ENCODE data around the gene ZMYND10. TPM values are rescaled to one million over a fixed set of nuclear protein-coding genes. Genes with fewer than 3 reads are reported as not detected.

Gene ZMYND10
- total RNA-seq, 1 donor from 2014 or later = 0.92 TPM

DNA sequence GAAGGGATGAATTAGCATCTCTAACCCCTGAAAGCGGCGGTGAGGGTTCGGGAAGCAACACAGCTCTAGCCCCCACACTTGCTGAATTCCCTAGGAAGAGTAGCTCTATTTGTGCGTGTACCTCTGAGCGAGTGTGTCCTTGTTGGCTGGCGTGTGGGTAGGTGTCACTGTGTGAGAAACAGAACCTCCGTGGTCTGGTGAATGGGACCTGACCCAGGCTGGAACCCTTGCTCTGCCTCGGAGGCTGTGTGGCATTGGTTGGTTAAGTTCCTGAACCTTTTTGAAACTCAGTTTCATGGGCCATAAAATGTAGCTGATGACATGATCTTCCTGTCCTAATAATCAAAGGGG lies 14.2 kb upstream of the ZMYND10 start:
- TF ChIP-seq, protein P1, sequence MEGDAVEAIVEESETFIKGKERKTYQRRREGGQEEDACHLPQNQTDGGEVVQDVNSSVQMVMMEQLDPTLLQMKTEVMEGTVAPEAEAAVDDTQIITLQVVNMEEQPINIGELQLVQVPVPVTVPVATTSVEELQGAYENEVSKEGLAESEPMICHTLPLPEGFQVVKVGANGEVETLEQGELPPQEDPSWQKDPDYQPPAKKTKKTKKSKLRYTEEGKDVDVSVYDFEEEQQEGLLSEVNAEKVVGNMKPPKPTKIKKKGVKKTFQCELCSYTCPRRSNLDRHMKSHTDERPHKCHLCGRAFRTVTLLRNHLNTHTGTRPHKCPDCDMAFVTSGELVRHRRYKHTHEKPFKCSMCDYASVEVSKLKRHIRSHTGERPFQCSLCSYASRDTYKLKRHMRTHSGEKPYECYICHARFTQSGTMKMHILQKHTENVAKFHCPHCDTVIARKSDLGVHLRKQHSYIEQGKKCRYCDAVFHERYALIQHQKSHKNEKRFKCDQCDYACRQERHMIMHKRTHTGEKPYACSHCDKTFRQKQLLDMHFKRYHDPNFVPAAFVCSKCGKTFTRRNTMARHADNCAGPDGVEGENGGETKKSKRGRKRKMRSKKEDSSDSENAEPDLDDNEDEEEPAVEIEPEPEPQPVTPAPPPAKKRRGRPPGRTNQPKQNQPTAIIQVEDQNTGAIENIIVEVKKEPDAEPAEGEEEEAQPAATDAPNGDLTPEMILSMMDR (conservative IDR thresholded peaks at IDR 0.05; ENCODE audit: low read depth, low read length) = no peak
- peak overlapping the region; percentile 94 for H3K4me3 ChIP-seq (ENCODE audit: low read depth, low read length)

DNA sequence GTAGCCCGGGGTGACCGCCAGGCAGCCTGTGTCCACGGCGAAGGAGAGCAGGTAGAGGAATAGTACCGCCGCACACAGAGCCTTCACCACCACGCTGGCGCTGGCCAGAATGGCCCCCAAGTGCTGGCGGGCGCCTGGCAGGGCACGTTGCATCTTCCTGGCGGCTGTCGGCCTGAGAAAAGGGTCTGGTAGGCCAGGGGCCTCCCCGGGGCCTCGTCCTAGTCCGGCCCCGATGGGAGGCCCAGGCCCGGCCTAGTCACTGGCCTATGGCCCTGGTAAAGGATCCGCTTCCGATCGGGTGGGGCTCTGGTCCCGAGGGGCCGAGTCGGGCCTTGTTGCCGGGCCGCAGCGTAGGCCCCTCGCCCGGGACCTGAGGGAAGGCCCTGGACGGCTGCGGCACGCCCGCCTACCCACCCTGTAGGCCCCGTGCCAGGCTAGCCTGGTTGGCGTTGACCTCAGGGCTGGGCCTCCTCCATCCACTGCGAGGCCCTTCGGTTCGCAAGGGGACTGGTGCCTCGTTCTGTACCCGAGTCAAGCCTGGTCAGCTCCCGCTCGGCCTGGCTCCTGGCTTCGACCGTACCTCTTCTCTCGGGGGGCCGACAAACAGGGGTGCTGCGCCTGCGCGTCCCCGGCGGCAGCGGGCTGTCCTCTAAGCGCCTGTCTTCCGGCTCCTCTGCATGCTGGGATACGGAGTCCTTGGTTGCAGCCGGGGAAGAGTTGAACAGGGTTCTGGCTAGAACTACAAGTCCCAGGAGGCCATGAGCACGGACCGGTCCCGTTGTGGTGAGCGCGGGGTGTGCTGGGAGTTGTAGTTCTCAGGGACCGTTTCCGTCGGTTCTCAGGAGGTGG lies 13.6 kb upstream of the ZMYND10 start, which contains the start of gene TMEM115:
TSS of gene TMEM115 (minus strand) at position 611 of the 849 bp plus-strand sequence. CDS start at position 153, 458 bp downstream.
- peak; percentile 85 for DNase-seq (ENCODE audit: low read depth)
- H3K4me3 ChIP-seq (ENCODE audit: low read depth, low read length) = peak within 1 kb of the TSS; percentile 94
- TF ChIP-seq, protein P1 (conservative IDR thresholded peaks at IDR 0.05; ENCODE audit: low read depth, low read length) = no peak

More for the DNA sequence above, 14.2 kb upstream of the ZMYND10 start:
- DNase-seq (ENCODE audit: low read depth) = no peak

DNA sequence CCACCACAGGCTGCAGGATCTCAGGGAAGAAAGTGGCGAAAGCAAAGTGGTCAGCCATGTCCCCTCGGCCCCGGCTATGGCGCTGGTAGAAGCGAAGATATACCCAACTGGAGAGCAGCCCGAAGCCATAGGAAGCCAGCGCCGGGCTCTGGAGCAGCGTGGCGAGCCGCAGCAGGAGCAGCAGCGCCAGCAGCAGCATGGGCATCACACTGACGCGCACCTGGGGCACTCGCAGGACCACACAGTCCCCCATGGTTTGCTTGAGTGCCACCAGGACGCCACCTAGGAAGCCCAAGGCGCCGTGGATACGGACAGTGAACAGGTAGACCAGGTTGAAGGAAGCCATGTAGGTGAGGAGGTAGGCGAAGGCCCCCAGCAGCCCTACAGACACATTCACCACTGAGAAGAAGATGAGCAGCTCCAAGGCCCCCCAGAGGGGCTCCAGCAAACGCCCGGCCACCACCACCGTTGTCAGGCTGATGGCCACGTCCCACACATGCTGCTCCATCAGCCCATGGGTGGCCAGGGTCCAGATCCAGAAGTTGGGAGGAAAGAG lies 12.9 kb upstream of the ZMYND10 start:
- DNase-seq (ENCODE audit: low read depth) = no peak
- TF ChIP-seq, protein P1 (conservative IDR thresholded peaks at IDR 0.05; ENCODE audit: low read depth, low read length) = no peak
- peak overlapping the region; percentile 94 for H3K4me3 ChIP-seq (ENCODE audit: low read depth, low read length)

DNA sequence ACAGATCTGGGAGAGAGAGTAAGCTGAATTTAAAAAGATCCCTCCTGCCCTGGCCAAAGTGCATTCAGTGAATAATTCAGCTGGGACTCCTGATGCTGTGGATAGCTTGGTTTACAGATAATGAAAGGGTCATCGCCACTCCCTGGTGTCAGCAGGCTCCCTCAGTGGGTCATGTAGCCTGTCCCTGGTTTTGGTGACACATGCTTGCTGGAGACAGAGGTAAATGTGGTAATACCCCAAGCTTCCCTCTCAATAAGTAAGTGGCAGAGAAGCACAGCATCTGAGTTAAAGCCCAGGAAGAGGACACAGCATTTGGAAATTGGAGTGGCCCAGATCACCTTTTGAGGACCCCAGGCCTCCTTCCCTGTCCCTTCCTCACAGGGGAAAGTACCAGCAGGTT lies 11.9 kb upstream of the ZMYND10 start:
- peak overlapping the region; percentile 94 for H3K4me3 ChIP-seq (ENCODE audit: low read depth, low read length)
- TF ChIP-seq, protein P1 (conservative IDR thresholded peaks at IDR 0.05; ENCODE audit: low read depth, low read length) = no peak
- no peak for DNase-seq (ENCODE audit: low read depth)

DNA sequence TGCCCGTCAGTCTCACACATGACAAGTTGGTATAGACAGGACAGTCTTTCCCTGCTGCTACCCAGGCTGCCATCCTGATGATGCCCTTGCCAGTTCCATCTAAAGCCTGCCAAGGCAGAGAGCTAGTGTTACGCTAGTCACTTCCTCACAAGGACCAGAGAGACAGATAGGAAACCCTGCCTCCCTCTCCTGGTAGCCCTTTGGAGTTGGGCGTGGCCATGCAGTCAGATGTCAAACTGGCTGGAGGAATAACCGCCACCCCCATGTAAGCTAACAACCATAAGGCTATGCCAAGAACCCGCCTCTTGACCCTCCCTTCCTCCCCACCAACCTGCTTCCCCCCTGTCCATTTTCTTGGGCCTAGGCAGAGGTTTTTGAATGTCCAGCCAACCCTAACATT lies 11.0 kb upstream of the ZMYND10 start:
- TF ChIP-seq, protein P1 (conservative IDR thresholded peaks at IDR 0.05; ENCODE audit: low read depth, low read length) = no peak
- peak overlapping the region; percentile 94 for H3K4me3 ChIP-seq (ENCODE audit: low read depth, low read length)
- DNase-seq (ENCODE audit: low read depth) = no peak

DNA sequence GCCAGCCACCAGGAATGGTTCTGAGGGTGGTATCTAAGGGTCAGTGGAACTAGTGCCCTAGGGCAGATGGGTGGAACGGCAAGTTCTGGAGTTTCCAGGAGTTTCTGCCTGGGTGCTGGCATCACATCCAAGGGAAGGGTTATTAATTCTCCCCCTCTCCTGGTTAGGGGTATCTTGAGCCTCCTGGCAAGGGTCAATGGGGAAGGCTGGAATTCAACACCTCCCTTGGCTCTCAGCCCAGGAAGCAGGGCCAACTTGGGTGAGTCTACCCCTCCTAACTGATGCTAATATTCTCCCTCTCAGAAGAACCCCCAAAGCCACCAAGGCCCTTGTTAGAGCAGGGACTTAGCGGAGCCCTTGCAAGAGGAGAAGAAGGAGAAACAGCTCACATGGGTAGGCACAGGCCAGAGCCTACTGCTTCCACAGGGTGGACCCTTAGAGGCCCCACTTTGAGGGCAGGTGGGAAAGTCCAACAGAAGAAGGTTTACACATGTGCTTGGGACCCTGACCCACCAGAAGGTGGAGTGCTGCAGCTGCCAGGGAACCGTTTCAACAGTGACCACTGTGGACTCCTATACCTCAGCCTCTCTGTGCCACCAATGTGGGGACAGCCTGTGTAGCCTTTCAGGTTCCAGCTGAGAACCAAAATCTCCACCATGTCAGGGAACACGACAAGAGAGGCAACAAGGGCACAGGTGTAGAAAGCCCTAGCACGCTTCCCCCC lies 10.5 kb upstream of the ZMYND10 start:
- DNase-seq (ENCODE audit: low read depth) = no peak
- TF ChIP-seq, protein P1 (conservative IDR thresholded peaks at IDR 0.05; ENCODE audit: low read depth, low read length) = no peak
- H3K4me3 ChIP-seq (ENCODE audit: low read depth, low read length) = peak overlapping the region; percentile 94

Measured in epithelial cell of proximal tubule (primary cell).